Lung (tissue), 12 donors: Measurements from ENCODE around the gene SLC28A1. TPM values are rescaled to one million over a fixed set of nuclear protein-coding genes. Genes with fewer than 3 reads are reported as not detected.

Experiments
- ATAC-seq: fragments of 200-7000 bp; cut with Tn5 transposase; one replicate; pipeline ENCODE4 v1.9.1; 2020; ENCODE audit warnings: moderate number of reproducible peaks; ENCODE audit not compliant: insufficient read depth, low FRiP score
- DNase-seq, 3 donors: peaks; one replicate each; pipeline ENCODE4 v3.0.0-alpha.2; 2013 to 2017
- H3K27ac ChIP-seq, 2 donors: one replicate each; pipeline ENCODE4 v1.5.1; 2013; ENCODE audit warnings: mild to moderate bottlenecking in 2 of 2, moderate library complexity in 2 of 2, control low read depth in 1 of 2, inconsistent platforms in 1 of 2, low read depth in 1 of 2, low read length in 1 of 2
- H3K27me3 ChIP-seq, 3 donors: one replicate each; pipeline ENCODE4 v1.5.1; 2013; ENCODE audit warnings: low read length in 2 of 3; ENCODE audit not compliant: control insufficient read depth in 3 of 3, insufficient read depth in 3 of 3
- H3K36me3 ChIP-seq, 4 donors: one replicate each; pipeline ENCODE4 v1.5.1; 2013; ENCODE audit warnings: low read length in 4 of 4, mild to moderate bottlenecking in 1 of 4, moderate library complexity in 1 of 4; ENCODE audit not compliant: control insufficient read depth in 4 of 4, insufficient read depth in 4 of 4
- H3K4me1 ChIP-seq, 5 donors: one replicate each; pipeline ENCODE4 v1.5.1; 2013; ENCODE audit warnings: low read length in 5 of 5, mild to moderate bottlenecking in 2 of 5, moderate library complexity in 1 of 5; ENCODE audit not compliant: control insufficient read depth in 5 of 5, insufficient read depth in 5 of 5
- H3K4me3 ChIP-seq: one replicate; pipeline ENCODE4 v1.5.1; 2013; ENCODE audit warnings: mild to moderate bottlenecking, control low read depth, moderate library complexity
- H3K9ac ChIP-seq, 2 donors: one replicate each; pipeline ENCODE4 v1.5.1; 2013; ENCODE audit warnings: low read length in 2 of 2, control low read depth in 1 of 2; ENCODE audit not compliant: insufficient read depth in 1 of 2
- H3K9me3 ChIP-seq, 4 donors: one replicate each; pipeline ENCODE4 v1.5.1; 2013; ENCODE audit warnings: low read length in 3 of 4, mild to moderate bottlenecking in 1 of 4, moderate library complexity in 1 of 4; ENCODE audit not compliant: control insufficient read depth in 4 of 4, insufficient read depth in 3 of 4
- CTCF ChIP-seq: IDR thresholded peaks from 2 replicates; pipeline ENCODE4 v1.5.1; 2012; ENCODE audit warnings: mild to moderate bottlenecking; ENCODE audit errors: control extremely low read depth, extremely low read depth
- WGBS, 2 donors: extraction: QIAGEN DNeasy Blood & Tissue Kit; methylation state at CpG; one replicate each; pipeline ENCODE4 v1.1.7; 2013; 5-methylcytosine and 5-hydroxymethylcytosine counted together
- polyA plus RNA-seq, 2 donors: library from polyadenylated mRNA; stranded (reverse); fragments of 200-250 nt; gene quantifications; one replicate each; pipeline ENCODE4 v1.2.1, GENCODE V29; 2013
- total RNA-seq, 2 donors: library from RNA; depleted of rRNA in 1 of 2; stranded (reverse); fragments of >200 nt in 1 of 2; gene quantifications; one replicate each; pipeline ENCODE4 v1.2.1, GENCODE V29; 2014 to 2021
- donor health status: control.
- donor health status: control.
- donor health status: Bipolar disorder and iron deficiency.
- donor health status: healthy.
- donor health status: DM: yes; HTN: yes; CAD: no.

SLC28A1 gene
- total and polyA plus RNA-seq, 4 donors, result 0.06 TPM; not detected in 3

GRCh38 chr15:84911879-84912660 lies 27.6 kb downstream of the SLC28A1 start:
- TF ChIP-seq CTCF, result no peak
- Histone ChIP-seq H3K36me3 (no peaks in the 10 kb centered on the region), H3K9me3 (no peaks in the 10 kb centered on the region), H3K4me1 (peaks cover 0 to 25% (median 0%) of the 10 kb centered on the region in 5 donors), H3K4me3 (no peak overlapping the region), H3K27ac (peak overlapping the region; percentile 49 to 82), H3K27me3 (no peaks in the 10 kb centered on the region), H3K9ac (no peak overlapping the region)
- 46 to 80% methylated on average over 6 of the region's 6 CpGs for WGBS, 2 donors
- ATAC-seq (peak; percentile 80), DNase-seq (peak in 1 of 3 donors; percentile 46)

GRCh38 chr15:84913360-84913723 lies 28.9 kb downstream of the SLC28A1 start:
- Histone ChIP-seq H3K27me3 (no peaks in the 10 kb centered on the region), H3K4me1 (peaks cover 0 to 25% (median 0%) of the 10 kb centered on the region in 5 donors), H3K9ac (no peak overlapping the region), H3K27ac (peak overlapping the region; percentile 49 to 82), H3K36me3 (no peaks in the 10 kb centered on the region), H3K9me3 (no peaks in the 10 kb centered on the region), H3K4me3 (no peak overlapping the region)
- TF ChIP-seq CTCF, result no peak
- 88 to 94% methylated on average over 2 of the region's 2 CpGs for whole genome bisulfite sequencing, 2 donors
- ATAC-seq, result no peak
- DNase-seq, result no peak

GRCh38 chr15:84914351-84914750 lies 29.9 kb downstream of the SLC28A1 start:
- Histone ChIP-seq H3K27ac (peak overlapping the region in 1 of 2 donors; percentile 82), H3K9me3 (no peaks in the 10 kb centered on the region), H3K4me3 (no peak overlapping the region), H3K36me3 (no peaks in the 10 kb centered on the region), H3K4me1 (peaks cover 0 to 25% (median 0%) of the 10 kb centered on the region in 5 donors), H3K9ac (no peak overlapping the region), H3K27me3 (no peaks in the 10 kb centered on the region)
- ATAC-seq (no peak), DNase-seq (no peak)
- TF ChIP-seq CTCF, result no peak
- WGBS, 2 donors, result 69 to 81% methylated on average over 5 of the region's 5 CpGs
